Thyroid gland (tissue), 4 donors: ENCODE data around the gene TLL1. TPM values are rescaled to one million over a fixed set of nuclear protein-coding genes. Genes with fewer than 3 reads are reported as not detected.

Experiments used
- DNase-seq, 2 donors: peaks; one replicate each; pipeline ENCODE4 v3.0.0-alpha.2; 2019
- H3K27ac ChIP-seq, 3 donors: fragments of 200-600 bp; sonication (generic); 1 replicate in 2 of 3; 2 replicates in 1 of 3; pipeline ENCODE4 v1.5.1; 2016 to 2019; ENCODE audit warnings: mild to moderate bottlenecking in 1 of 3, moderate library complexity in 1 of 3
- H3K27me3 ChIP-seq: fragments of 200-600 bp; sonication (generic); one replicate; pipeline ENCODE4 v1.5.1; 2019
- H3K36me3 ChIP-seq, 2 donors: fragments of 200-600 bp; sonication (generic); one replicate each; pipeline ENCODE4 v1.5.1; 2016 to 2019
- H3K4me1 ChIP-seq, 2 donors: fragments of 200-600 bp; sonication (generic); one replicate each; pipeline ENCODE4 v1.5.1; 2017 to 2019
- H3K4me3 ChIP-seq, 3 donors: fragments of 200-600 bp; sonication (generic); replicated peaks in 1 of 3; 1 replicate in 2 of 3; 2 replicates in 1 of 3; pipeline ENCODE4 v1.5.1; 2016; ENCODE audit warnings: mild to moderate bottlenecking in 1 of 3
- H3K9me3 ChIP-seq: fragments of 200-600 bp; sonication (generic); one replicate; pipeline ENCODE4 v1.5.1; 2017
- POLR2A ChIP-seq, 2 donors: fragments of 450-650 bp; IDR thresholded peaks; one replicate each; pipeline ENCODE4 v1.6.1; 2017; ENCODE audit warnings: antibody characterized with exemption in 2 of 2, mild to moderate bottlenecking in 2 of 2, moderate library complexity in 1 of 2
- WGBS, 2 donors: methylation state at CpG; one replicate each; pipeline ENCODE4 v1.1.5; 2017; 5-methylcytosine and 5-hydroxymethylcytosine counted together
- intact Hi-C: fragments of 100-400 bp; cut with DNase I; formaldehyde crosslinking; loops from one replicate; pipeline ENCODE4 v1.15.1; 2023
- total RNA-seq, 4 donors: library from RNA; depleted of rRNA; stranded (reverse); fragments of >200 nt; gene quantifications; one replicate each; pipeline ENCODE4 v1.2.3, GENCODE V29; 2016
- TF ChIP-seq, protein P1 (sequence below), 6 experiments: fragments of 200-600 bp in 3 of 6; fragments of 450-650 bp in 3 of 6; sonication (generic) in 3 of 6; IDR thresholded peaks; one replicate each; pipeline ENCODE4 v1.5.1; 2016 to 2019; ENCODE audit warnings: antibody characterized with exemption in 6 of 6, mild to moderate bottlenecking in 2 of 6, inconsistent platforms in 1 of 6, moderate library complexity in 1 of 6

TLL1 gene
- total RNA-seq, 4 donors from 2014 or later = 6.0 to 10.3 (median 7.8) TPM

DNA sequence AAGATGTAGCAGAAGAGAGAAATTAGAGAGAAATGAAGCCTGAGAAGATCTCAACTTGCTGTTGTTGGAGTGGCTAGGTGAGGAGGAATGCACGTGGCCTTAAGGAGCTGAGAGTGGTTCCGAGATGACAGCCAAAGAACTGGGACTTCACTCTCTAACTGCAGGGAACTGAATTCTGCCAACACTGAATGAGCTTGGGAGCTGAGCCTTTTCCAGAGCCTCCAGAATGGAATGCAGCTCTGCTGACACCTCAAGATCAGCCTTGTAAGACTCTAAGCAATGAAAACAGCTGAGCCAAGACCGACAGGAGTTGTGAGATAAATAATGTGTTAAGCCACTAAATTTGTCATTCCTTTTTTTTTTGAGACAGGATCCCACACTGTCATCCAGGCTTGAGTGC is 73.0 kb downstream of the TLL1 start:
- Histone ChIP-seq H3K4me1 (no peaks in the 10 kb centered on the region), H3K27me3 (no peaks in the 10 kb centered on the region)

DNA sequence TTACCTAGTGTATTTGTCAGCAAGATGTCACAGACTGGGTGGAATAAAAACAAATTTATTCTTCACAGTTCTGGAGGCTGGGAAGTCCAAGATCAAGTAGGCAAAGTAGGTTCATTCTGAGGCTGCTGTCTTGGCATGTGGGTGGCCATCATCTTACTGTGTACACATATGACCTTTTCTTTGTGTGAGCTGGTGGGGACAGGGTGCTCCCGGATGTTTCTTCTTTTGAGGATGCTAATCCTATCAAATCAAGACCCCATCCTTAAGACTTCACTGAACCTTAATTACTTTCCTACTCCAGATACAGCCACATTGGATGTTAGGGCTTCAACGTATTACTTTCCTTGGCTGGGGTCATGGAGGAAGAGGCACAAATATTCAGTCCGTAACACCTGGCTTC is 74.0 kb downstream of the TLL1 start:
- Histone ChIP-seq H3K36me3 (no peaks in the 10 kb centered on the region), H3K4me3 (no peak overlapping the region), H3K27ac (no peak overlapping the region), H3K4me1 (no peaks in the 10 kb centered on the region), H3K9me3 (no peaks in the 10 kb centered on the region), H3K27me3 (no peaks in the 10 kb centered on the region)
- 94 to 96% methylated on average over 3 of the region's 3 CpGs for WGBS, 2 donors
- no peak for TF ChIP-seq POLR2A (IDR thresholded peaks at IDR 0.05)
- TF ChIP-seq, protein P1, sequence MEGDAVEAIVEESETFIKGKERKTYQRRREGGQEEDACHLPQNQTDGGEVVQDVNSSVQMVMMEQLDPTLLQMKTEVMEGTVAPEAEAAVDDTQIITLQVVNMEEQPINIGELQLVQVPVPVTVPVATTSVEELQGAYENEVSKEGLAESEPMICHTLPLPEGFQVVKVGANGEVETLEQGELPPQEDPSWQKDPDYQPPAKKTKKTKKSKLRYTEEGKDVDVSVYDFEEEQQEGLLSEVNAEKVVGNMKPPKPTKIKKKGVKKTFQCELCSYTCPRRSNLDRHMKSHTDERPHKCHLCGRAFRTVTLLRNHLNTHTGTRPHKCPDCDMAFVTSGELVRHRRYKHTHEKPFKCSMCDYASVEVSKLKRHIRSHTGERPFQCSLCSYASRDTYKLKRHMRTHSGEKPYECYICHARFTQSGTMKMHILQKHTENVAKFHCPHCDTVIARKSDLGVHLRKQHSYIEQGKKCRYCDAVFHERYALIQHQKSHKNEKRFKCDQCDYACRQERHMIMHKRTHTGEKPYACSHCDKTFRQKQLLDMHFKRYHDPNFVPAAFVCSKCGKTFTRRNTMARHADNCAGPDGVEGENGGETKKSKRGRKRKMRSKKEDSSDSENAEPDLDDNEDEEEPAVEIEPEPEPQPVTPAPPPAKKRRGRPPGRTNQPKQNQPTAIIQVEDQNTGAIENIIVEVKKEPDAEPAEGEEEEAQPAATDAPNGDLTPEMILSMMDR (IDR thresholded peaks at IDR 0.05) = no peak
- no peak for DNase-seq
- intact Hi-C loops = no loop called here

More for the DNA sequence above, 73.0 kb downstream of the TLL1 start:
- TF ChIP-seq, protein P1 (IDR thresholded peaks at IDR 0.05) = no peak
- TF ChIP-seq POLR2A (IDR thresholded peaks at IDR 0.05) = no peak
- DNase-seq = no peak
- Histone ChIP-seq H3K36me3 (no peaks in the 10 kb centered on the region), H3K4me3 (no peak overlapping the region), H3K27ac (no peak overlapping the region), H3K9me3 (no peaks in the 10 kb centered on the region)
- intact Hi-C loops = no loop called here
- 32 to 35% methylated on average over 3 of the region's 3 CpGs for WGBS, 2 donors

DNA sequence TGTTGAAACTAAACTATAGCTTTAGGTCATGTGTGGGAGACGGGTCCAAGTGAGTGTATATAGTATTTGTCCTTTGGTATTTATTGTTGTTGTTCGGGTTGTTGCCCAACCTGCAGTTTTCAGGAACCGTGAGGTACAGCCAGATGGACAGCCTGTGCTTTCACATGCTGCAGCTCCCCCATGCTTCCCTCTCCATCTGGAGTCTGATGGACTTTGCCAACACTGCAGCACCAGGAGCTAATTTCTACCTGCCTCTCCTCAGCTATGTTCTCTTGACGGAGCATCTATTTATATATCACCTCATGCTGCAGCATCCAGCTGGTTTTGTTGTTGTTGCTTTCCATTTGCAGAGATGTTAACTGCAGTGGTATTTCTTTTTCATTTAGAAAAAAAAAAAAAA is 80.1 kb downstream of the TLL1 start:
- Histone ChIP-seq H3K4me1 (no peaks in the 10 kb centered on the region), H3K27me3 (no peaks in the 10 kb centered on the region), H3K9me3 (no peaks in the 10 kb centered on the region), H3K27ac (no peak overlapping the region), H3K36me3 (no peaks in the 10 kb centered on the region), H3K4me3 (no peak overlapping the region)
- TF ChIP-seq POLR2A (IDR thresholded peaks at IDR 0.05) = no peak
- TF ChIP-seq, protein P1 (IDR thresholded peaks at IDR 0.05) = no peak
- no peak for DNase-seq
- intact Hi-C loops = no loop called here
- 76 to 82% methylated on average over 4 of the region's 4 CpGs for WGBS, 2 donors

DNA sequence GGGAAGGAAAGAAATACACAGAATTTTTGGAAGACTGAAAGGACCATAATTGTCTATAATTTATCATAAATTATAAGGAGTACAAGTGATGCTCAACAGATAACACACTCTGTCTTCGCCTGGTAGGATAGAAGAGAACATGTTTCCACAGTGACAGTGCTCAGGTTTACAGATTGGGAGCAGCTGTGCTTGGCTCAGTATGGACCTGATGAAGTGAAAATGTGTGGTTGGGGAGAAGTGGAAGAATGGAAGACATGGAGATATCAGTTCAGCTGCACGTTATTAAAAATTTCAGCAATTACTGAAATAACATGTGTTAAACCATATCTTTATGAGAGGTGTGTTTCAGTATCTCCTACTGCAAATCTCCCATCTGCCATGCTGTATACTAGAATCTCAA is 90.6 kb downstream of the TLL1 start:
- no peaks in the 10 kb centered on the region for H3K27me3 ChIP-seq
- no peaks in the 10 kb centered on the region for H3K4me1 ChIP-seq
- H3K36me3 ChIP-seq = no peaks in the 10 kb centered on the region
- intact Hi-C loops = no loop called here
- WGBS, 2 donors = 88 to 91% methylated on average over 2 of the region's 2 CpGs
- no peak for TF ChIP-seq POLR2A (IDR thresholded peaks at IDR 0.05)
- TF ChIP-seq, protein P1 (IDR thresholded peaks at IDR 0.05) = no peak
- no peaks in the 10 kb centered on the region for H3K9me3 ChIP-seq
- DNase-seq = no peak
- no peak overlapping the region for H3K27ac ChIP-seq
- H3K4me3 ChIP-seq = no peak overlapping the region

DNA sequence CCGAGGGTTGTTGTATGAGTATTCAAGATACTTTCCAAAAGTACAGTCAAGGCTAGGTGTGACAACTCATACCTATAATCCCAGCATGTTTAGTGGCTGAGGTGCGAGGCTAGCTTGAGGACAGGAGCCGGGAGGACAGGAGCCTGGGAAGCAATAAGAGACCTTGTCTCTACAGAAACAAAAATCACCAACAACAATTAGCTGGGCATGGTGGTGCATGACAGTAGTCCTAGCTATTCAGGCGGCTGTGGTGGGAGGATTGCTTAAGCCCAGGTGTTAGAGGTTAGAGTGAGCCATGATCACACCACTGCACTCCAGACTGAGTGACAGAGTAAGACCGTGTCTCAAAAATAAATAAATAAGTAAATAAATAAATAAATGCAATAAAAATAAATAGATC is 91.6 kb downstream of the TLL1 start:
- no peaks in the 10 kb centered on the region for H3K9me3 ChIP-seq
- no peaks in the 10 kb centered on the region for H3K36me3 ChIP-seq
- TF ChIP-seq POLR2A (IDR thresholded peaks at IDR 0.05) = no peak
- TF ChIP-seq, protein P1 (IDR thresholded peaks at IDR 0.05) = no peak
- WGBS, 2 donors = 88 to 91% methylated on average over 5 of the region's 5 CpGs
- no peak for DNase-seq
- no peaks in the 10 kb centered on the region for H3K4me1 ChIP-seq
- no peak overlapping the region for H3K4me3 ChIP-seq
- no peaks in the 10 kb centered on the region for H3K27me3 ChIP-seq
- H3K27ac ChIP-seq = no peak overlapping the region
- intact Hi-C loops = no loop called here
